RWPE1 (cell line): ENCODE data around the gene CPT2.

Experiments
- CTCF ChIA-PET: fragments of 350-600 bp; sonication (Branson Sonifier 250); formaldehyde crosslinking; extraction: SDS; loops from one replicate; lab custom pipeline; 2021; lab: Yijun Ruan, JAX
- POLR2A ChIA-PET: fragments of 400-600 bp; formaldehyde crosslinking; extraction: SDS; loops from one replicate; lab custom pipeline; 2020; ENCODE audit warnings: antibody characterized with exemption; ENCODE audit not compliant: low non-redundant PET; lab: Yijun Ruan, JAX
- DNase-seq: peaks from one replicate; pipeline ENCODE4 v3.0.0; 2012; ENCODE audit warnings: low spot score
- H3K27ac ChIP-seq: fragments of 450-650 bp; 2 replicates; pipeline ENCODE4 v1.5.1; 2017
- TF ChIP-seq, protein P1 (sequence below): fragments of 450-650 bp; conservative IDR thresholded peaks from 2 replicates; pipeline ENCODE4 v1.5.1; 2017; ENCODE audit warnings: low read depth, mild to moderate bottlenecking

The CPT2 gene

DNA sequence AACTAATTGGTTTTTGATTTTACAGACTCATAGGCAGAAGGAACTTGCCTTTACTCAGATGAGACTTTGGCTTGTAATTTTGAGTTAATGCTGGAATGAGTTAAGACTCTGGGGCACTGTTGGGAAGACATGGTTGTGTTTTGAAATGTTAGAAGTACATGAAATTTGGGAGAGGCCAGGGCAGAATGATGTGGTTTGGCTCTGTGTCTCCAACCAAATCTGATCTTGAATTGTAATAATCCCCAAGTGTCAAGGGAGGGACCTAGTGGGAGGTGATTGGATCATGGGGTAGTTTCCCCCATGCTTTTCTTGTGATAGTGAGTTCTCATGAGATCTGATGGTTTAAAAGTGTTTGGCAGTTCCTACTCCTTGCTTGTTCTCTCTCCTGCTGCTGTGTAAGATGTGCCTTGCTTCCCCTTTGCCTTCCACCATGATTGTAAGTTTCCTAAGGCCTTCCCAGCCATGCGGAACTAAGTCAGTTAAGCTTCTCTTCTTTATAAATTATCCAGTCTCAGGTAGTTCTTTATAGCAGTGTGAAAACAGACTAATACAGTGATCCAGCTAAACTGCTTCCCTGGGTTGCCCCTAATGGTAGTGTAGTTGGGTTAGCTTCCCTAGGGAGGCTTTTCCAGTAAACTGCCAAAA lies 10.2 kb downstream of the CPT2 start:
- ChIA-PET CTCF (no interaction called here), POLR2A (no interaction called here)
- DNase-seq: no peak
- no peak overlapping the region for H3K27ac ChIP-seq
- TF ChIP-seq, protein P1, sequence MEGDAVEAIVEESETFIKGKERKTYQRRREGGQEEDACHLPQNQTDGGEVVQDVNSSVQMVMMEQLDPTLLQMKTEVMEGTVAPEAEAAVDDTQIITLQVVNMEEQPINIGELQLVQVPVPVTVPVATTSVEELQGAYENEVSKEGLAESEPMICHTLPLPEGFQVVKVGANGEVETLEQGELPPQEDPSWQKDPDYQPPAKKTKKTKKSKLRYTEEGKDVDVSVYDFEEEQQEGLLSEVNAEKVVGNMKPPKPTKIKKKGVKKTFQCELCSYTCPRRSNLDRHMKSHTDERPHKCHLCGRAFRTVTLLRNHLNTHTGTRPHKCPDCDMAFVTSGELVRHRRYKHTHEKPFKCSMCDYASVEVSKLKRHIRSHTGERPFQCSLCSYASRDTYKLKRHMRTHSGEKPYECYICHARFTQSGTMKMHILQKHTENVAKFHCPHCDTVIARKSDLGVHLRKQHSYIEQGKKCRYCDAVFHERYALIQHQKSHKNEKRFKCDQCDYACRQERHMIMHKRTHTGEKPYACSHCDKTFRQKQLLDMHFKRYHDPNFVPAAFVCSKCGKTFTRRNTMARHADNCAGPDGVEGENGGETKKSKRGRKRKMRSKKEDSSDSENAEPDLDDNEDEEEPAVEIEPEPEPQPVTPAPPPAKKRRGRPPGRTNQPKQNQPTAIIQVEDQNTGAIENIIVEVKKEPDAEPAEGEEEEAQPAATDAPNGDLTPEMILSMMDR: no peak

DNA sequence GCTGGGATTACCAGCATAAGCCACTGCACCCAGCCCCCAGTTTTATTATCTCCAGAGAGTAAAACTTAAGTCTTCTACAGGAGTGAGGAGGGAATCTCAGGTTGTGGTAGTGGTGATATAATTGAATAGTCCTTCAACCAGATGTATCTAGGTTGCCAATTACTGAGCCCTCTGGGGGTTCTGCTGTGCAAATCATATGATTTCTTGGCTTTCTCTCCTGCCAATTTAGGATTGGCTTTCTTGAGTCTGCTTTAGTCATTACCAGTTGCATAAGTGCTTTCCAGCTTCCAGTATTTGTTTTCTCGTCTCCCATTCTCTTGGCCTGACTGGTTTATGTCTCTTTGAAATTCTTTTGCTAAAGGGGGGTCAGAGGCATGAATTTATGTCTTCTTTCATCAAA lies 11.1 kb downstream of the CPT2 start:
- POLR2A ChIA-PET: no interaction called here
- DNase-seq: no peak
- CTCF ChIA-PET: interaction anchor here (0.7 kb wide), 1 partner anchor 17 kb away, joined by 4 read pairs; no protein-coding TSS in a partner anchor
- no peak overlapping the region for H3K27ac ChIP-seq
- TF ChIP-seq, protein P1: no peak

DNA sequence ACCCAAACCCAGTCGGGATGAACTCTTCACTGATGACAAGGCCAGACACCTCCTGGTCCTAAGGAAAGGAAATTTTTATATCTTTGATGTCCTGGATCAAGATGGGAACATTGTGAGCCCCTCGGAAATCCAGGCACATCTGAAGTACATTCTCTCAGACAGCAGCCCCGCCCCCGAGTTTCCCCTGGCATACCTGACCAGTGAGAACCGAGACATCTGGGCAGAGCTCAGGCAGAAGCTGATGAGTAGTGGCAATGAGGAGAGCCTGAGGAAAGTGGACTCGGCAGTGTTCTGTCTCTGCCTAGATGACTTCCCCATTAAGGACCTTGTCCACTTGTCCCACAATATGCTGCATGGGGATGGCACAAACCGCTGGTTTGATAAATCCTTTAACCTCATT lies 13.7 kb downstream of the CPT2 start:
- TF ChIP-seq, protein P1: no peak
- no peak overlapping the region for H3K27ac ChIP-seq
- ChIA-PET POLR2A (interaction anchor here (1.1 kb wide), 1 partner anchor 9 kb away, joined by 4 read pairs; no protein-coding TSS in a partner anchor), CTCF (interaction anchor here (0.5 kb wide), 1 partner anchor 1489 kb away, joined by 3 read pairs; no protein-coding TSS in a partner anchor)
- no peak for DNase-seq

DNA sequence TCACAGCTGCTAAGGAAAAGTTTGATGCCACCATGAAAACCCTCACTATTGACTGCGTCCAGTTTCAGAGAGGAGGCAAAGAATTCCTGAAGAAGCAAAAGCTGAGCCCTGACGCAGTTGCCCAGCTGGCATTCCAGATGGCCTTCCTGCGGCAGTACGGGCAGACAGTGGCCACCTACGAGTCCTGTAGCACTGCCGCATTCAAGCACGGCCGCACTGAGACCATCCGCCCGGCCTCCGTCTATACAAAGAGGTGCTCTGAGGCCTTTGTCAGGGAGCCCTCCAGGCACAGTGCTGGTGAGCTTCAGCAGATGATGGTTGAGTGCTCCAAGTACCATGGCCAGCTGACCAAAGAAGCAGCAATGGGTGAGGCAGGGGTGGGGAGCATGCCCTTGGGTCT lies 14.3 kb downstream of the CPT2 start:
- CTCF ChIA-PET: interaction anchor here (0.5 kb wide), 1 partner anchor 1488 kb away, joined by 3 read pairs; no protein-coding TSS in a partner anchor
- no peak for DNase-seq
- POLR2A ChIA-PET: interaction anchor here (1.1 kb wide), 1 partner anchor 8 kb away, joined by 4 read pairs; no protein-coding TSS in a partner anchor
- H3K27ac ChIP-seq: no peak overlapping the region
- TF ChIP-seq, protein P1: no peak

DNA sequence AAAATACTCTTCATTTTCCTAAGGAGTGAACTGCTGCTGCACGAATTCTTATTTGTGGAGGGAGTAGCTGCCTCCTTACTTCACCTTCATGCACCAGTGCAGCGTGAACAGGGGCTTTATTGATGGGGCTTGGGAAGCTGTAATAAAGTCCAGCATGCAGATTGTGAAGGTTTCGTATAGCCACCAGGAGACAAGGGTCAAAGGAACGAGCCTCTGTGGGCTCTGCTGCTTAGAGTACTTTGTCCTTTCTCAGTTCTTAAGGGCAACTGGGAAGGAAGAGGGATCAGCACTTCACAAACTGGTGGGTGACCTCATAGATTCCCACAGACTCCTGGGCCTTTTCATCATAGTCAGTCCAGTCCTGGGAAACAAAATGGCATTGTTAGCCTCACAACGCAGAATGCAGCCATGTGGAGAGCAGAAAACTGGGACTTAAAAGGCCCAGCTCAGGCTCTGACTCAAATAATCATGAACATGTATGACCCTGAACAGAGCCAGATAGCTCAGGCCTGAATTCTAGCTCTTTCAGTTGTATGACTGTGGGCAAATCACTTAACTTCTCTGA lies 17.8 kb downstream of the CPT2 start:
- DNase-seq: no peak
- H3K27ac ChIP-seq: no peak overlapping the region
- CTCF ChIA-PET: interaction anchor here (0.6 to 1.6 kb wide), 2 partner anchors 11 to 125 kb away, joined by 3 read pairs; no protein-coding TSS in a partner anchor
- POLR2A ChIA-PET: interaction anchor here (0.6 kb wide), 1 partner anchor 12 kb away, joined by 4 read pairs; no protein-coding TSS in a partner anchor
- TF ChIP-seq, protein P1: no peak

DNA sequence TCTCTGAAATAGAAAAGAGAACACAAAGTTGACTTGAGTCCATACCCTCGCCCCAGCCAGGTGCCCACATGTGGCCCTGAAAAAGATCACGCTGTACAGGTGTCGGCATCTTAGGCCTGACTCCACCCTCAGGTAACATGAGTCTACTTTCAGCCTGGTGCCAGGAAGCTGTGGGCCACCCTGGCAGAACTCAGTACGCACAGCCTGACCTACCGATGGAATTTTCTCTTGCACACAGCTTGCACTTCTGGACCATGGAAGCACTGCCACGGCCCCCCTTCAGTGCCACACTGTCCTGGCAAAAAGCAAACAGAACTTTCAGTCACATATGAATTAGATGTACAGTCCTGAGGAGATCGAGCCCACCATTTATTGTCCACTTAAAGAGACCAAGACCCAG lies 21.6 kb downstream of the CPT2 start:
- no peak overlapping the region for H3K27ac ChIP-seq
- POLR2A ChIA-PET: no interaction called here
- CTCF ChIA-PET: no interaction called here
- DNase-seq: no peak
- TF ChIP-seq, protein P1: no peak
